ENCODE data around the gene TASP1. TPM values are rescaled to one million over a fixed set of nuclear protein-coding genes. Genes with fewer than 3 reads are reported as not detected.

The TASP1 gene
- total and polyA plus RNA-seq, 2 donors (not counting 3 experiments of a cell fraction or from before 2014, with no cell fraction given), result 3.5 to 8.9 TPM

DNA sequence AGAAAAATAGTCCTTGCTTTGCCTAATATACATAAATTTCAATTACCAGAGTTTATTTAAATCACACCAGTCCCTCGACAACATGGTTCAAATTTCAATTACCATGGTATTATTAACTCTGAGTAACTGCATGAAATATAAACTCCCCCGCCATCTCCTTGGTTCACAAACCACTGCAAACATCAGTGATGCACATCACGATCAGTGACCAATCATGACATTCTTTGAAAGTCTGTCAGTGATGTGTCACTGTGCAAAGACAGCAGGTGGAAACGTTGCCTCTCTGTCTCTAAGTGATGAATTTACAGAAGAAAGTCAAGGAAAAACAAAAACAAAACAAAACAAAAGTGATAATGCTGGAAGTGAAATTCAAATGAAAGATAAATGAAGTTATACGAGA lies 86.7 kb downstream of the TASP1 start:
- Histone ChIP-seq H4K20me1 (replicated peaks; ENCODE audit: control insufficient read depth, extremely low read depth, insufficient read depth, low read length) (no peaks in the 10 kb centered on the region), H3K27ac (ENCODE audit: insufficient read depth, low read depth, low read length) (no peak overlapping the region), H3K4me2 (ENCODE audit: insufficient read depth, low read length) (no peak overlapping the region), H3K4me1 (ENCODE audit: control insufficient read depth, extremely low read depth, insufficient read depth, low read length) (no peaks in the 10 kb centered on the region), H3K9ac (replicated peaks; ENCODE audit: extremely low read depth, insufficient read depth, low read length) (no peak overlapping the region), H3K9me1 (replicated peaks; ENCODE audit: control insufficient read depth, extremely low read depth, insufficient read depth, low read length) (no peaks in the 10 kb centered on the region), H3K36me3 (ENCODE audit: control insufficient read depth in 2 of 2, extremely low read depth in 1 of 2, insufficient read depth in 2 of 2, low read length in 2 of 2) (no peaks in the 10 kb centered on the region), H2AFZ (ENCODE audit: low read depth, low read length) (no peak overlapping the region), H3K9me3 (replicated peaks; ENCODE audit: control insufficient read depth, insufficient read depth, low read length) (no peaks in the 10 kb centered on the region), H3K27me3 (ENCODE audit: control insufficient read depth in 2 of 2, insufficient read depth in 2 of 2, low read length in 2 of 2) (no peaks in the 10 kb centered on the region), H3K4me3 (replicated peaks in 1 of 3; ENCODE audit: insufficient read depth in 1 of 3, low read depth in 1 of 3, low read length in 3 of 3) (no peak overlapping the region), H3K79me2 (ENCODE audit: control insufficient read depth, insufficient read depth, low read length) (no peaks in the 10 kb centered on the region)
- POLR2A ChIA-PET, result no interaction called here
- TF ChIP-seq GATA2 (IDR thresholded peaks at IDR 0.05; ENCODE audit: insufficient read depth, insufficient read length, low read depth, low read length) (no peak), EZH2 (IDR thresholded peaks at IDR 0.05; ENCODE audit: borderline replicate concordance, low read depth, low read length, severe bottlenecking) (no peak), MYC (IDR thresholded peaks at IDR 0.05; ENCODE audit: low read depth, low read length) (no peak), JUN (IDR thresholded peaks at IDR 0.05; ENCODE audit: borderline replicate concordance, insufficient read depth, insufficient read length, low read depth) (no peak), POLR2AphosphoS5 (IDR thresholded peaks at IDR 0.05; ENCODE audit: insufficient read depth, low read depth, low read length) (no peak), POLR2A (IDR thresholded peaks at IDR 0.05; ENCODE audit: low read depth, low read length) (no peak), FOS (IDR thresholded peaks at IDR 0.05; ENCODE audit: borderline replicate concordance, insufficient read depth, low read length) (no peak)
- TF ChIP-seq, protein P1, sequence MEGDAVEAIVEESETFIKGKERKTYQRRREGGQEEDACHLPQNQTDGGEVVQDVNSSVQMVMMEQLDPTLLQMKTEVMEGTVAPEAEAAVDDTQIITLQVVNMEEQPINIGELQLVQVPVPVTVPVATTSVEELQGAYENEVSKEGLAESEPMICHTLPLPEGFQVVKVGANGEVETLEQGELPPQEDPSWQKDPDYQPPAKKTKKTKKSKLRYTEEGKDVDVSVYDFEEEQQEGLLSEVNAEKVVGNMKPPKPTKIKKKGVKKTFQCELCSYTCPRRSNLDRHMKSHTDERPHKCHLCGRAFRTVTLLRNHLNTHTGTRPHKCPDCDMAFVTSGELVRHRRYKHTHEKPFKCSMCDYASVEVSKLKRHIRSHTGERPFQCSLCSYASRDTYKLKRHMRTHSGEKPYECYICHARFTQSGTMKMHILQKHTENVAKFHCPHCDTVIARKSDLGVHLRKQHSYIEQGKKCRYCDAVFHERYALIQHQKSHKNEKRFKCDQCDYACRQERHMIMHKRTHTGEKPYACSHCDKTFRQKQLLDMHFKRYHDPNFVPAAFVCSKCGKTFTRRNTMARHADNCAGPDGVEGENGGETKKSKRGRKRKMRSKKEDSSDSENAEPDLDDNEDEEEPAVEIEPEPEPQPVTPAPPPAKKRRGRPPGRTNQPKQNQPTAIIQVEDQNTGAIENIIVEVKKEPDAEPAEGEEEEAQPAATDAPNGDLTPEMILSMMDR (IDR thresholded peaks at IDR 0.05; ENCODE audit: extremely low read depth in 1 of 2, insufficient read depth in 1 of 2, low read depth in 1 of 2, low read length in 2 of 2), result no peak
- TF ChIP-seq, protein P2, sequence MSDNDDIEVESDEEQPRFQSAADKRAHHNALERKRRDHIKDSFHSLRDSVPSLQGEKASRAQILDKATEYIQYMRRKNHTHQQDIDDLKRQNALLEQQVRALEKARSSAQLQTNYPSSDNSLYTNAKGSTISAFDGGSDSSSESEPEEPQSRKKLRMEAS (IDR thresholded peaks at IDR 0.05; ENCODE audit: insufficient read depth, insufficient read length), result no peak
- no peak for FAIRE-seq
- BruUV-seq (replicated peaks), result no TSS peak
- dilution Hi-C loops (cut with MboI; ENCODE audit: extremely low pct_ligation_motif_present, low sequenced_read_pairs), result no loop called here
- intact Hi-C loops (cut with micrococcal nuclease), result loop anchor here (1.0 kb wide), 1 partner anchor 8 kb away; no protein-coding TSS in a partner anchor
- CTCF ChIA-PET, result no interaction called here
- DNase-seq (ENCODE audit: low read depth, low spot score), result no peak

Measured in endothelial cell of umbilical vein (primary cell).